Activated CD4-positive, alpha-beta T cell treated with anti-CD3 and anti-CD28 coated beads, Interleukin-2, amount 10 ng/mL, durations not matched to agents 7 days and 5 days (primary cell): Measurements from ENCODE around the gene SLC34A1. TPM values are rescaled to one million over a fixed set of nuclear protein-coding genes. Genes with fewer than 3 reads are reported as not detected.
"Not testable (repeated sequence)": the region's sequence is repeated elsewhere in the genome, so short reads cannot be mapped to it uniquely, and the experiment has no call there.

Experiments used
- CTCF ChIA-PET: fragments of 350-600 bp; sonication (Branson Sonifier 250); formaldehyde crosslinking; loops from one replicate; lab custom pipeline; 2021; ENCODE audit warnings: antibody characterized with exemption; lab: Charles Lee
- POLR2A ChIA-PET: fragments of 350-600 bp; sonication (Branson Sonifier 250); formaldehyde crosslinking; loops from one replicate; lab custom pipeline; 2021; ENCODE audit warnings: antibody characterized with exemption; lab: Charles Lee
- DNase-seq: peaks from one replicate; pipeline ENCODE4 v3.0.0-alpha.2; 2020
- H3K27ac Mint-ChIP-seq: one replicate; pipeline ENCODE4 v1.8.0; 2021; ENCODE audit warnings: mild to moderate bottlenecking, moderate library complexity, mixed read lengths
- H3K27me3 Mint-ChIP-seq: one replicate; pipeline ENCODE4 v1.8.0; 2021; ENCODE audit warnings: mixed read lengths
- H3K36me3 Mint-ChIP-seq: one replicate; pipeline ENCODE4 v1.8.0; 2021; ENCODE audit warnings: low read depth, mixed read lengths
- H3K4me1 Mint-ChIP-seq: one replicate; pipeline ENCODE4 v1.8.0; 2021; ENCODE audit warnings: mixed read lengths
- H3K4me3 Mint-ChIP-seq: one replicate; pipeline ENCODE4 v1.8.0; 2021; ENCODE audit warnings: mild to moderate bottlenecking, moderate library complexity, mixed read lengths
- H3K9me3 Mint-ChIP-seq: one replicate; pipeline ENCODE4 v1.8.0; 2021; ENCODE audit warnings: mixed read lengths
- total RNA-seq, 2 experiments: library from RNA; stranded (reverse); gene quantifications; one replicate each; pipeline ENCODE4 v1.2.3, GENCODE V29; 2021

Gene SLC34A1
- total RNA-seq, 2 experiments from 2014 or later = 0.12 to 0.27 TPM

- Mint-ChIP-seq H3K27ac (no peak overlapping the region), H3K4me3 (no peak overlapping the region), H3K27me3 (peaks cover 6% of the 10 kb centered on the region), H3K36me3 (no peaks in the 10 kb centered on the region), H3K9me3 (no peaks in the 10 kb centered on the region), H3K4me1 (peaks cover 45% of the 10 kb centered on the region)
- DNase-seq = no peak
- POLR2A ChIA-PET = no interaction called here
- CTCF ChIA-PET = interaction anchor here (0.6 to 53.2 kb wide), 4 partner anchors 13 to 48 kb away, joined by 3 to 1643 read pairs (median 154); partner anchors contain the start of genes DBN1, GRK6 and PRR7
These were observed 26.3 kb downstream of the SLC34A1 start for GRCh38 chr5:177410575-177410974.

GRCh38 chr5:177412603-177413233 lies 28.5 kb downstream of the SLC34A1 start:
- peak overlapping the region; percentile 20 for H3K4me3 Mint-ChIP-seq
- peaks cover 41% of the 10 kb centered on the region for H3K4me1 Mint-ChIP-seq
- no peaks in the 10 kb centered on the region for H3K36me3 Mint-ChIP-seq
- peak overlapping the region; percentile 39 for H3K27ac Mint-ChIP-seq
- ChIA-PET POLR2A (no interaction called here), CTCF (interaction anchor here (1.2 to 53.2 kb wide), 4 partner anchors 7 to 46 kb away, joined by 3 to 1643 read pairs (median 154); partner anchors contain the start of genes DBN1, F12, PFN3 and PRR7)
- no peak for DNase-seq
- H3K9me3 Mint-ChIP-seq = no peaks in the 10 kb centered on the region
- H3K27me3 Mint-ChIP-seq = peaks cover under 1% of the 10 kb centered on the region

GRCh38 chr5:177414481-177414880 lies 30.2 kb downstream of the SLC34A1 start:
- Mint-ChIP-seq H3K27me3 (no peaks in the 10 kb centered on the region), H3K9me3 (no peaks in the 10 kb centered on the region), H3K4me3 (no peak overlapping the region), H3K27ac (no peak overlapping the region), H3K36me3 (no peaks in the 10 kb centered on the region), H3K4me1 (peaks cover 40% of the 10 kb centered on the region)
- CTCF ChIA-PET = interaction anchor here (1.1 to 53.2 kb wide), 4 partner anchors 9 to 44 kb away, joined by 3 to 1643 read pairs (median 158); partner anchors contain the start of genes DBN1, F12, PFN3 and PRR7
- POLR2A ChIA-PET = no interaction called here
- no peak for DNase-seq

- H3K4me1 Mint-ChIP-seq = peaks cover 29% of the 10 kb centered on the region
- H3K27ac Mint-ChIP-seq, H3K27me3 Mint-ChIP-seq, H3K9me3 Mint-ChIP-seq, H3K36me3 Mint-ChIP-seq, POLR2A ChIA-PET, H3K4me3 Mint-ChIP-seq, DNase-seq: not testable (repeated sequence)
- CTCF ChIA-PET = interaction anchor here (1.6 to 53.2 kb wide), 4 partner anchors 9 to 42 kb away, joined by 3 to 1643 read pairs (median 158); partner anchors contain the start of genes DBN1, F12, PFN3 and PRR7
These were observed 32.8 kb downstream of the SLC34A1 start for GRCh38 chr5:177417081-177417480.

- no peak for DNase-seq
- Mint-ChIP-seq H3K9me3 (peaks cover 2% of the 10 kb centered on the region), H3K4me3 (no peak overlapping the region), H3K36me3 (peaks cover 3% of the 10 kb centered on the region), H3K27ac (no peak overlapping the region), H3K27me3 (no peaks in the 10 kb centered on the region), H3K4me1 (peaks cover 14% of the 10 kb centered on the region)
- ChIA-PET POLR2A (no interaction called here), CTCF (interaction anchor here (1.0 to 53.2 kb wide), 4 partner anchors 13 to 50 kb away, joined by 3 to 1643 read pairs (median 154); partner anchors contain the start of genes DBN1, F12, PFN3 and PRR7)
These were observed 34.8 kb downstream of the SLC34A1 start for GRCh38 chr5:177419046-177419445.

- peaks cover 20% of the 10 kb centered on the region for H3K4me1 Mint-ChIP-seq
- CTCF ChIA-PET = interaction anchor here (0.7 to 53.2 kb wide), 5 partner anchors 15 to 122 kb away, joined by 3 to 1643 read pairs (median 3); partner anchors contain the start of genes DBN1, F12, PFN3 and PRR7
- POLR2A ChIA-PET, H3K4me3 Mint-ChIP-seq, H3K9me3 Mint-ChIP-seq, H3K27me3 Mint-ChIP-seq, H3K36me3 Mint-ChIP-seq, H3K27ac Mint-ChIP-seq, DNase-seq: not testable (repeated sequence)
These were observed 36.2 kb downstream of the SLC34A1 start for GRCh38 chr5:177420472-177420871.

- no peak overlapping the region for H3K4me3 Mint-ChIP-seq
- DNase-seq = no peak
These were observed 37.0 kb downstream of the SLC34A1 start for GRCh38 chr5:177421062-177421798.

GRCh38 chr5:177423671-177424070 lies 39.4 kb downstream of the SLC34A1 start:
- Mint-ChIP-seq H3K4me1 (peaks cover 25% of the 10 kb centered on the region), H3K9me3 (peaks cover 2% of the 10 kb centered on the region), H3K4me3 (no peak overlapping the region), H3K27me3 (no peaks in the 10 kb centered on the region), H3K36me3 (peaks cover 19% of the 10 kb centered on the region), H3K27ac (peak overlapping the region; percentile 13)
- ChIA-PET CTCF (interaction anchor here (1.0 to 53.2 kb wide), 6 partner anchors 8 to 111 kb away, joined by 3 to 1643 read pairs (median 5); partner anchors contain the start of genes DBN1, F12, PFN3 and PRR7), POLR2A (no interaction called here)
- no peak for DNase-seq

More at GRCh38 chr5:177421062-177421798, 37.0 kb downstream of the SLC34A1 start:
- Mint-ChIP-seq H3K4me1 (peaks cover 22% of the 10 kb centered on the region), H3K9me3 (peaks cover 2% of the 10 kb centered on the region), H3K27me3 (no peaks in the 10 kb centered on the region), H3K27ac (no peak overlapping the region), H3K36me3 (peaks cover 3% of the 10 kb centered on the region)
- ChIA-PET CTCF (interaction anchor here (1.6 to 53.2 kb wide), 3 partner anchors 16 to 38 kb away, joined by 3 to 1643 read pairs (median 304); partner anchors contain the start of genes DBN1, F12, PFN3 and PRR7), POLR2A (no interaction called here)

GRCh38 chr5:177425196-177425800 lies 41.1 kb downstream of the SLC34A1 start:
- Mint-ChIP-seq H3K4me1 (peaks cover 42% of the 10 kb centered on the region), H3K9me3 (peaks cover 2% of the 10 kb centered on the region), H3K4me3 (peak overlapping the region; percentile 97), H3K36me3 (peaks cover 35% of the 10 kb centered on the region), H3K27me3 (no peaks in the 10 kb centered on the region), H3K27ac (peak overlapping the region; percentile 93)
- no peak for DNase-seq
- POLR2A ChIA-PET = no interaction called here
- CTCF ChIA-PET = interaction anchor here (1.0 to 53.2 kb wide), 5 partner anchors 8 to 116 kb away, joined by 3 to 1643 read pairs (median 4); partner anchors contain the start of genes DBN1, F12, PFN3 and PRR7

GRCh38 chr5:177425801-177426565 lies 41.7 kb downstream of the SLC34A1 start:
- Mint-ChIP-seq H3K36me3 (peaks cover 42% of the 10 kb centered on the region), H3K9me3 (peaks cover 2% of the 10 kb centered on the region), H3K27me3 (no peaks in the 10 kb centered on the region), H3K27ac (peak overlapping the region; percentile 93), H3K4me1 (peaks cover 48% of the 10 kb centered on the region), H3K4me3 (peak overlapping the region; percentile 97)
- POLR2A ChIA-PET = no interaction called here
- peak; percentile 100 for DNase-seq
- CTCF ChIA-PET = interaction anchor here (1.0 to 53.2 kb wide), 6 partner anchors 9 to 116 kb away, joined by 3 to 1643 read pairs (median 6); partner anchors contain the start of genes DBN1, F12, PFN3 and PRR7

GRCh38 chr5:177426566-177427210 lies 42.5 kb downstream of the SLC34A1 start, which contains the start of gene GRK6:
TSS of gene GRK6 (plus strand) at chr5:177426676. CDS start at chr5:177426846, 170 bp downstream.
- H3K27me3 Mint-ChIP-seq = no peaks in the 10 kb centered on the region
- H3K4me1 Mint-ChIP-seq = peaks cover 55% of the 10 kb centered on the region
- peak; percentile 81 for DNase-seq
- H3K27ac Mint-ChIP-seq = peak within 1 kb of the TSS; percentile 93
- CTCF ChIA-PET = interaction anchor here (1.0 to 53.2 kb wide), 6 partner anchors 9 to 80 kb away, joined by 3 to 1643 read pairs (median 6); partner anchors contain the start of genes DBN1, F12, PFN3 and PRR7
- peaks cover 49% of the 10 kb centered on the region for H3K36me3 Mint-ChIP-seq
- peak within 1 kb of the TSS; percentile 97 for H3K4me3 Mint-ChIP-seq
- H3K9me3 Mint-ChIP-seq = peaks cover 2% of the 10 kb centered on the region
- POLR2A ChIA-PET = no interaction called here
